GM13977 (cell line): ENCODE results near the gene GP1BB.

ENCODE experiments used
- DNase-seq: peaks from one replicate; pipeline ENCODE4 v3.0.0; 2012; ENCODE audit warnings: low spot score
- in situ Hi-C: fragments of 300-500 bp; cut with MboI; formaldehyde crosslinking; loops from one replicate; pipeline ENCODE4 v1.12.0; 2022; ENCODE audit warnings: low sequenced_read_pairs, low pct_unique_long_range_greater_than_20kb, mixed read lengths, inconsistent platforms; ENCODE audit not compliant: unreplicated experiment
- TF ChIP-seq, protein P1 (sequence below): IDR thresholded peaks from 2 replicates; pipeline ENCODE4 v1.5.1; 2012; ENCODE audit warnings: mild to moderate bottlenecking, control low read depth; ENCODE audit not compliant: insufficient read depth; ENCODE audit errors: extremely low read depth, missing control alignments

GP1BB gene

DNA sequence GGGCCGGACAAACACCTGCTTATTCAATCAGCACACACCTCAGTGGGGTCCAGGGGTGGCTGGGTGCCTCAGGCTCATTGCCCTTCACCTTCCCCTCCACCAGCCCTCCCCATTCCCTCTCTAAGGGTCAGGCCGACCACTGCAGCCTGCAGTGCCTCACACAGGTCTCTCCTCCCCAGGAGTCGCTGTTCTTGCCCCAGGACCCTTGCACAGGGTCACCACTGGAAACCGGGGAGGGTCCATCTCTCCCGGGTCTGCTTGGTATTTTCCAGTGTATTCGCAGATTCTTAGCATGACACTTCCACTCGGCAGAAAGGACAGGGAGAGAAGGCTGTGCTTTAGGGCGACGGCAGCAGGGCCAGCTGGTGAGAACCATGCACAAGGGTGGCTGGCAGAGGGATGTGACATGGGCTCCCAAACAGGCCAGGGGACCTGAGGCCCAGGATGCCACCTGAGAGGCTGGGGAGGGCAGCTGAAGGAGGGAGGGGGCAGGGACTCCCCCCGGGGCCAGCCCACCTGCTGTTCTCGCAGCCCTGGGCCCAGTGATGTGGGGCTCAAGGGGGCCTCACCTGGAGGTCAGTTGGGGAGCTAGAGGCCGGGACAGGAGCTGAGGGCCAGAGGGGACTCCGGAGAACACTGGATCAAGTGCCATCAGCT, 21.1 kb downstream of the GP1BB start:
- DNase-seq, result no peak
- in situ Hi-C loops, result no loop called here
- TF ChIP-seq, protein P1, sequence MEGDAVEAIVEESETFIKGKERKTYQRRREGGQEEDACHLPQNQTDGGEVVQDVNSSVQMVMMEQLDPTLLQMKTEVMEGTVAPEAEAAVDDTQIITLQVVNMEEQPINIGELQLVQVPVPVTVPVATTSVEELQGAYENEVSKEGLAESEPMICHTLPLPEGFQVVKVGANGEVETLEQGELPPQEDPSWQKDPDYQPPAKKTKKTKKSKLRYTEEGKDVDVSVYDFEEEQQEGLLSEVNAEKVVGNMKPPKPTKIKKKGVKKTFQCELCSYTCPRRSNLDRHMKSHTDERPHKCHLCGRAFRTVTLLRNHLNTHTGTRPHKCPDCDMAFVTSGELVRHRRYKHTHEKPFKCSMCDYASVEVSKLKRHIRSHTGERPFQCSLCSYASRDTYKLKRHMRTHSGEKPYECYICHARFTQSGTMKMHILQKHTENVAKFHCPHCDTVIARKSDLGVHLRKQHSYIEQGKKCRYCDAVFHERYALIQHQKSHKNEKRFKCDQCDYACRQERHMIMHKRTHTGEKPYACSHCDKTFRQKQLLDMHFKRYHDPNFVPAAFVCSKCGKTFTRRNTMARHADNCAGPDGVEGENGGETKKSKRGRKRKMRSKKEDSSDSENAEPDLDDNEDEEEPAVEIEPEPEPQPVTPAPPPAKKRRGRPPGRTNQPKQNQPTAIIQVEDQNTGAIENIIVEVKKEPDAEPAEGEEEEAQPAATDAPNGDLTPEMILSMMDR, result no peak

DNA sequence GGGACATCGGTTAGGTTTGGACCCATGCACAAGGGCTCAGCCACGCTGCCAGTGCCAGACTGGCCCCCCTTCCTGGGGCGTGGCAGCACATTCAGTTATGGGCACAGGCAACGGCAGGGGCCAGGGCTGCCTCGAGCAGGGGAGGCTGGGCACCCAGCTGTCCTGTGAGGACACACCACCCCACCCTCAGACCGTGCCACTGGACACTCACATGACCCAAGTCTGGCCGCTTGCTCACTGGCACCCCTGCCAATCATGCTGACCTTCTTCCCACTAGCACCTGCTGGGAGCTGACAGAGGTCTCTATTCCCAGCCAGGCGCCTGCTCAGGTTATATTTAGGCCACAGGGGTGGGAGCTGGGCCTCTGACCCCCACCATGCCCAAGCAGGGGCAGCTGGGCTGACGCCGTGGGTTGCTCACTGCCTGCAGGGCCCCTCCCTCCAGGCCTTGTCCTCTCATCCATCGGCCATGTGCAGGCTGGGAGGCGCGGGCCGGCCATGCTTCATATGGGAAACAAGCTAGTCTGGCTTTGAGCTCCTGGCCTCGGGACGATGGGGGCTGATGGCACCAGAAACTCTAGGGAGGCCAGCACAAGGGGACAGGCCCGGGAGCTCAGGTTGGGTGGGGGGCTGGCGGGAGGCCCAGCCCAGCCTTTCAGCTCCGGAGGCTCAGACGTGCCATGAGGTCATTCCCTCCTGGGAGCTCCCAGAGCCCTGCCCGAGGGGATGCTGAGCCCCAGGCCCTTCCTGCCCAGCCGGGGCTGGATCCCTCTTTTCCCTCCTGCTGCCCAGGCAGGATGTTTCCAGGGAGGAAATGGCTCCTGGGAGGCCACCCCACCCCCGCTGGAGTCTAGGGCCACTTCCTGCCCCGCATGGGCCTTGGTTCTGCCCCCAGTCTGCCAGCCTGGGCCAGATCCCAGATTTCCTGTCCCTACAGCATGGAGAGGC, 22.1 kb downstream of the GP1BB start:
- DNase-seq, result no peak
- in situ Hi-C loops, result no loop called here
- TF ChIP-seq, protein P1, result no peak

DNA sequence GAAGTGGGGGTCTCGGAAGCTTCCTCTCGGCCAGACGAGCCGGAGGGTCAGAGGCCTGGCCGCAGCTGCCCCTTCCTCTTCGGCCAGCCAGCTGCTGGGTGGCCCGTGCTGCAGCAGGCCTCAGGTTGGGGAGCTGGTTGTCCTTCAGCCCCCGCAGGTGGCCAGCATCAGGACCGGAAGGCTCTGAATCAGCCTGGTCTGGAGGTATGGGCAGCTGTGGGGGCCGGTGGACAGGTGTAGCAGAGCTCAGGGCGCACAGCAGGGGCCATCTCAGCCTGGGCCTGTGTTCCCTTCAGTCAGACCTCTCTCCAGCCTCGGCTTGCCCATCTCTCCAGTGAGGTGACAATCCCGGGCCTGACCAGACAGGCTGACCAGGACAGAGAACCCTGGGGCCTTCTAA, 23.4 kb downstream of the GP1BB start:
- DNase-seq, result no peak
- in situ Hi-C loops, result no loop called here
- TF ChIP-seq, protein P1, result no peak

DNA sequence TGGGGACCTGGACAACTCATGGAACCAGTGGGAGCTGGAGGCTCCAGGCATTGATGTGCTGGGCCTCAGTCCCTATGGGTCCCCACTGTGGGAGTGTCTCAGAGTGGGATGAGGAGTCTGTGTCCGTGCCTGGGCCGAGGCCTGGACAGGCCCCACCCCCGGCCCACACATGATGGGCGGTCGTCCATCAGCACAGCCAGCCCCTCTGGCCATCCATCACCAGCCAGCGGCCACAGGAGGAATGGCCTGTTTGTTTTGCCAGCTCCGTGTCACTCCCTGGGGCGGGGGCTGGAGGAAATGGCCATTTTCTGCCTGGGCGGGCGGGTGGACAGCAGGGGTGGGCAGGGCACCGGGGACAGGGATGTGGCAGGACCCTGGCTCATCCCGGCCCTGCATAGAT, 24.2 kb downstream of the GP1BB start:
- no peak for DNase-seq
- in situ Hi-C loops, result no loop called here
- TF ChIP-seq, protein P1, result no peak

DNA sequence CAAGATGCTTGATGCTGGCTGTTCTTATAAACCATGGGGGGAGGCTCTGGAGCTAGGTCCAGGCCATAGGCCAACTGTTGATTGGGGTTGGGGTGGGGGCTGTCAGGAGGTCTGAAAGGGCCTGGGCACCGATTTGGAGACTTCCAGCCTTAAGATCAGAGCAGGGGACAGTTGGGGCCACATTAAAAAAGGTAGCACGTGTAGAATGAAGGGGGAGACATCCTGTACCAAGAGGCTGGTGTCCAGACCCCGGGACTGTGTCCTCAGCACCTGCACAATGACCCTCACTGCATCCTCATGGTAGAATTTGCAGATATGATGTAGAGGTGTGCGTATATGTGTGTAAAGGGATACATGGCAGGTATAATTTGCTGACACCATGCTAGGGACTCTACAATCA, 24.8 kb downstream of the GP1BB start:
- TF ChIP-seq, protein P1, result no peak
- in situ Hi-C loops, result no loop called here
- no peak for DNase-seq

DNA sequence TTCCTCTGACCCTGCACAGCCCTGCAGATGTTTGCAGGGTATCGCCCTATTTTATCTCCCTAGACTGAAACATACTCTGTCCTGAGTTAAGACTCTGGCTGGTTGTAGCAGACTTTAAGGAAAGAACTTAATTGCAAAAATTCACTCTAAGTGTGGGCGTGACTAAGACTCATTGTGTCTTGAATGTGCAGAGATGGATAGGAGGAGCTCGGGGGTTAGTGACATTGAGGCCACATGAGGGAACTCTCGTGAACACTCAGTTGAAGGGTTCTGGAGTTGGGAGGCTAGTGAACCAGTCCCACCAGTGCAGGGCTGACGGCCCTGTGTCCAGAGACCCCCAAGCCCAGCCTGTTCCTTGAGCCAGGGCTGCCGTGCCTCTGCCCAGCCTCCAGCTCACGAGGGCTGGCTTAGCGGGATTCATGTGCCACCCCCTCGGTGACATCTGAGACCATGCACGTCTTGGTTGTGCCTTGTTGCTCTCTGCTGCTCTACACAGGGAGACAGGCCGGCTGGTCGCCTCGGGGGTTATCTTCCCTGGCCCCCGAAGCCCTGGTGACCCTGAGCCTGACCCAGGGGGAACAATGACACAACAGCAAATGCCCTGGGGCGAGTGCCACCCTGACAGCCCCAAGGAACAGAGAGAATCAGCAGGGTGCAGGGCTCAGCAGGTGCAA, 25.8 kb downstream of the GP1BB start:
- in situ Hi-C loops, result no loop called here
- TF ChIP-seq, protein P1, result no peak
- no peak for DNase-seq
